Peyer's patch (tissue), 4 donors: ENCODE data around the gene MUTYH.

Experiments used
- CTCF ChIP-seq, 6 experiments: fragments of 450-650 bp in 4 of 6; fragments of 200-600 bp in 2 of 6; sonication (generic) in 1 of 6; IDR thresholded peaks; one replicate each; pipeline ENCODE4 v1.5.1; 2017 to 2019; ENCODE audit warnings: antibody characterized with exemption in 6 of 6, mild to moderate bottlenecking in 3 of 6, moderate library complexity in 1 of 6
- POLR2A ChIP-seq, 2 donors: fragments of 450-650 bp; IDR thresholded peaks; one replicate each; pipeline ENCODE4 v1.5.1; 2017; ENCODE audit warnings: antibody characterized with exemption in 2 of 2, mild to moderate bottlenecking in 2 of 2, moderate library complexity in 2 of 2

GRCh38 chr1:45300669-45300997, 39.6 kb downstream of the MUTYH start:
- TF ChIP-seq POLR2A (IDR thresholded peaks at IDR 0.05), result no peak
- no peak for TF ChIP-seq CTCF (IDR thresholded peaks at IDR 0.05)
